Inferior parietal cortex (tissue), 1 donor: Measurements from ENCODE around the gene GAS2L2.
"Not testable (repeated sequence)": the region's sequence is repeated elsewhere in the genome, so short reads cannot be mapped to it uniquely, and the experiment has no call there.

Experiments
- DNase-seq: peaks from one replicate; pipeline ENCODE4 v3.0.0-alpha.2; 2016; ENCODE audit errors: extremely low spot score

Gene GAS2L2

GRCh38 chr17:35773679-35774425 lies 20.8 kb upstream of the GAS2L2 start:
- DNase-seq = no peak

- no peak for DNase-seq
Measured at GRCh38 chr17:35773129-35773528, 20.1 kb upstream of the GAS2L2 start.

- no peak for DNase-seq
Measured at GRCh38 chr17:35769895-35770486, 17.0 kb upstream of the GAS2L2 start.

- no peak for DNase-seq
Measured at GRCh38 chr17:35768797-35769196, 15.8 kb upstream of the GAS2L2 start.

GRCh38 chr17:35766903-35767510 lies 14.0 kb upstream of the GAS2L2 start:
- no peak for DNase-seq

GRCh38 chr17:35766489-35766877 lies 13.4 kb upstream of the GAS2L2 start:
- no peak for DNase-seq

GRCh38 chr17:35765756-35766488 lies 12.9 kb upstream of the GAS2L2 start:
- no peak for DNase-seq

GRCh38 chr17:35765086-35765710 lies 12.2 kb upstream of the GAS2L2 start:
- no peak for DNase-seq

GRCh38 chr17:35764123-35764991 lies 11.3 kb upstream of the GAS2L2 start:
- peak; percentile 80 for DNase-seq

GRCh38 chr17:35763767-35764122 lies 10.7 kb upstream of the GAS2L2 start:
- no peak for DNase-seq

- no peak for DNase-seq
Measured at GRCh38 chr17:35761601-35762000, 8.6 kb upstream of the GAS2L2 start.

GRCh38 chr17:35760587-35760986 lies 7.5 kb upstream of the GAS2L2 start, which contains the start of gene C17orf50:
Gene C17orf50, plus strand, starts transcription at chr17:35760887. Its CDS starts 55 bp downstream, at chr17:35760942.
- DNase-seq = no peak

GRCh38 chr17:35757243-35757642 lies 4.2 kb upstream of the GAS2L2 start:
- no peak for DNase-seq

- DNase-seq = no peak
Measured at GRCh38 chr17:35752471-35752870, 568 bp downstream of the GAS2L2 start.

GRCh38 chr17:35751541-35751940 lies 1.5 kb downstream of the GAS2L2 start:
- DNase-seq = not testable (repeated sequence)

- no peak for DNase-seq
Measured at GRCh38 chr17:35750526-35751395, 2.3 kb downstream of the GAS2L2 start.

GRCh38 chr17:35749560-35750412 lies 3.3 kb downstream of the GAS2L2 start:
- no peak for DNase-seq

- DNase-seq = no peak
Measured at GRCh38 chr17:35748979-35749378, 4.1 kb downstream of the GAS2L2 start.

GRCh38 chr17:35748341-35748841 lies 4.6 kb downstream of the GAS2L2 start:
- DNase-seq = no peak
